ENCODE measurements around the gene DHX32. TPM values are rescaled to one million over a fixed set of nuclear protein-coding genes. Genes with fewer than 3 reads are reported as not detected.

The DHX32 gene
- polyA plus RNA-seq, 1 of the 3 experiments (the other 2 are of a cell fraction): 16.8 TPM

- Histone ChIP-seq H3K79me2 (ENCODE audit: insufficient read depth) (no peaks in the 10 kb centered on the region), H3F3A (replicated peaks; ENCODE audit: insufficient read depth) (no peaks in the 10 kb centered on the region), H2AFZ (ENCODE audit: low read depth) (no peak overlapping the region), H3K9ac (no peak overlapping the region), H3K4me2 (no peak overlapping the region), H4K20me1 (ENCODE audit: insufficient read depth) (no peaks in the 10 kb centered on the region), H3K27me3 (ENCODE audit: insufficient read depth) (no peaks in the 10 kb centered on the region), H3K4me1 (ENCODE audit: control insufficient read depth in 1 of 2, insufficient read depth in 2 of 2, low read depth in 1 of 2, low read length in 1 of 2) (peaks cover 0 to 2% of the 10 kb centered on the region in 2 experiments; a peak in 1 of 4 replicates), H3K4me3 (ENCODE audit: low read depth in 2 of 2, low read length in 1 of 2) (no peak overlapping the region), H3K9me2 (no peaks in the 10 kb centered on the region), H3K36me3 (replicated peaks in 1 of 2; ENCODE audit: control insufficient read depth in 1 of 2, insufficient read depth in 2 of 2, low read length in 1 of 2) (peaks cover 38 to 69% of the 10 kb centered on the region in 2 experiments), H3K27ac (ENCODE audit: low read depth in 2 of 2, low read length in 1 of 2) (no peak overlapping the region; a peak in 1 of 4 replicates), H3K9me3 (no peaks in the 10 kb centered on the region)
- ChIA-PET CTCF (interaction anchor here (0.9 kb wide), 1 partner anchor 24 kb away, joined by 3 read pairs; no protein-coding TSS in a partner anchor), POLR2A (no interaction called here)
- TF ChIP-seq IRF3 (IDR thresholded peaks at IDR 0.05; ENCODE audit: low read depth, low read length): no peak
- WGBS (ENCODE audit: low lambda C conversion rate): 89% methylated on average over 7 of the region's 9 CpGs
- no peak for DNase-seq
These were observed 37.3 kb downstream of the DHX32 start for GRCh38 chr10:125843603-125844329.

GRCh38 chr10:125840955-125841354, 40.1 kb downstream of the DHX32 start:
- Histone ChIP-seq H3K27ac (ENCODE audit: low read depth in 2 of 2, low read length in 1 of 2) (no peak overlapping the region), H3K36me3 (replicated peaks in 1 of 2; ENCODE audit: control insufficient read depth in 1 of 2, insufficient read depth in 2 of 2, low read length in 1 of 2) (peaks cover 58 to 76% of the 10 kb centered on the region in 2 experiments), H4K20me1 (ENCODE audit: insufficient read depth) (no peaks in the 10 kb centered on the region), H3F3A (replicated peaks; ENCODE audit: insufficient read depth) (peaks cover 6% of the 10 kb centered on the region), H3K9ac (no peak overlapping the region), H2AFZ (ENCODE audit: low read depth) (no peak overlapping the region), H3K27me3 (ENCODE audit: insufficient read depth) (no peaks in the 10 kb centered on the region), H3K9me2 (no peaks in the 10 kb centered on the region), H3K4me3 (ENCODE audit: low read depth in 2 of 2, low read length in 1 of 2) (no peak overlapping the region), H3K79me2 (ENCODE audit: insufficient read depth) (no peaks in the 10 kb centered on the region), H3K9me3 (no peaks in the 10 kb centered on the region), H3K4me1 (ENCODE audit: control insufficient read depth in 1 of 2, insufficient read depth in 2 of 2, low read depth in 1 of 2, low read length in 1 of 2) (peaks cover 0 to 2% of the 10 kb centered on the region in 2 experiments; a peak in 1 of 4 replicates), H3K4me2 (no peak overlapping the region)
- DNase-seq: no peak
- POLR2A ChIA-PET: no interaction called here
- WGBS (ENCODE audit: low lambda C conversion rate): 81% methylated on average over 3 of the region's 3 CpGs
- CTCF ChIA-PET: no interaction called here
- TF ChIP-seq FOSL2 (IDR thresholded peaks at IDR 0.05; ENCODE audit: borderline replicate concordance, low read depth) (no peak), ZBTB33 (IDR thresholded peaks at IDR 0.05; ENCODE audit: borderline replicate concordance, low read depth) (no peak), FOXJ3 (CRISPR knock-in tag; IDR thresholded peaks at IDR 0.05) (no peak), IRF3 (IDR thresholded peaks at IDR 0.05; ENCODE audit: low read depth, low read length) (no peak), GATA2 (CRISPR knock-in tag; IDR thresholded peaks at IDR 0.05) (no peak), POLR2AphosphoS5 (IDR thresholded peaks at IDR 0.05; ENCODE audit: low read depth, low read length) (no peak), REST (IDR thresholded peaks at IDR 0.05; ENCODE audit: low read depth, low read length) (no peak), NFIC (IDR thresholded peaks at IDR 0.05; ENCODE audit: borderline replicate concordance) (no peak), JUND (IDR thresholded peaks at IDR 0.05) (no peak), EZH2phosphoT487 (IDR thresholded peaks at IDR 0.05; ENCODE audit: borderline replicate concordance, low read depth) (no peak), TCF12 (IDR thresholded peaks at IDR 0.05) (no peak), CHD2 (IDR thresholded peaks at IDR 0.05; ENCODE audit: low read length, partially characterized antibody) (no peak), TEAD4 (IDR thresholded peaks at IDR 0.05; ENCODE audit: borderline replicate concordance, insufficient read depth) (no peak), SMC3 (IDR thresholded peaks at IDR 0.05; ENCODE audit: low read depth, low read length) (no peak), FOXM1 (IDR thresholded peaks at IDR 0.05; ENCODE audit: low read depth) (no peak)
- TF ChIP-seq, protein P1, sequence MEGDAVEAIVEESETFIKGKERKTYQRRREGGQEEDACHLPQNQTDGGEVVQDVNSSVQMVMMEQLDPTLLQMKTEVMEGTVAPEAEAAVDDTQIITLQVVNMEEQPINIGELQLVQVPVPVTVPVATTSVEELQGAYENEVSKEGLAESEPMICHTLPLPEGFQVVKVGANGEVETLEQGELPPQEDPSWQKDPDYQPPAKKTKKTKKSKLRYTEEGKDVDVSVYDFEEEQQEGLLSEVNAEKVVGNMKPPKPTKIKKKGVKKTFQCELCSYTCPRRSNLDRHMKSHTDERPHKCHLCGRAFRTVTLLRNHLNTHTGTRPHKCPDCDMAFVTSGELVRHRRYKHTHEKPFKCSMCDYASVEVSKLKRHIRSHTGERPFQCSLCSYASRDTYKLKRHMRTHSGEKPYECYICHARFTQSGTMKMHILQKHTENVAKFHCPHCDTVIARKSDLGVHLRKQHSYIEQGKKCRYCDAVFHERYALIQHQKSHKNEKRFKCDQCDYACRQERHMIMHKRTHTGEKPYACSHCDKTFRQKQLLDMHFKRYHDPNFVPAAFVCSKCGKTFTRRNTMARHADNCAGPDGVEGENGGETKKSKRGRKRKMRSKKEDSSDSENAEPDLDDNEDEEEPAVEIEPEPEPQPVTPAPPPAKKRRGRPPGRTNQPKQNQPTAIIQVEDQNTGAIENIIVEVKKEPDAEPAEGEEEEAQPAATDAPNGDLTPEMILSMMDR (IDR thresholded peaks at IDR 0.05): no peak
